GM18873 (cell line): ENCODE data around the gene ADH4.
"Not testable (repeated sequence)": the region's sequence is repeated elsewhere in the genome, so short reads cannot be mapped to it uniquely, and the experiment has no call there.

Source experiments
- ATAC-seq: cut with Tn5 transposase; IDR thresholded peaks from one replicate; pipeline ENCODE4 v1.9.1; 2021; ENCODE audit warnings: mild to moderate bottlenecking, moderate library complexity, moderate number of reproducible peaks; ENCODE audit not compliant: unreplicated experiment, low FRiP score

ADH4 gene

GRCh38 chr4:99144070-99144469, at the start of gene ADH4:
Gene ADH4, minus strand, starts transcription at chr4:99144297. Its CDS starts 75 bp downstream, at chr4:99144222.
- no peak for ATAC-seq

- no peak for ATAC-seq
Measured at GRCh38 chr4:99190336-99190735, 46.2 kb upstream of the ADH4 start.

GRCh38 chr4:99189900-99190299, 45.8 kb upstream of the ADH4 start:
- not testable (repeated sequence) for ATAC-seq

GRCh38 chr4:99186029-99186428, 41.9 kb upstream of the ADH4 start:
- ATAC-seq = no peak

GRCh38 chr4:99185581-99185980, 41.5 kb upstream of the ADH4 start:
- ATAC-seq = no peak

- no peak for ATAC-seq
Measured at GRCh38 chr4:99180382-99181070, 36.4 kb upstream of the ADH4 start.

GRCh38 chr4:99179626-99180025, 35.5 kb upstream of the ADH4 start:
- no peak for ATAC-seq

GRCh38 chr4:99179178-99179577, 35.1 kb upstream of the ADH4 start:
- ATAC-seq = no peak

GRCh38 chr4:99166544-99166943, 22.4 kb upstream of the ADH4 start:
- ATAC-seq = no peak

- no peak for ATAC-seq
Measured at GRCh38 chr4:99165978-99166377, 21.9 kb upstream of the ADH4 start.

- ATAC-seq = no peak
Measured at GRCh38 chr4:99161373-99162099, 17.4 kb upstream of the ADH4 start.

GRCh38 chr4:99159699-99160098, 15.6 kb upstream of the ADH4 start:
- ATAC-seq = no peak

- ATAC-seq = no peak
Measured at GRCh38 chr4:99157478-99157935, 13.4 kb upstream of the ADH4 start.

GRCh38 chr4:99156992-99157391, 12.9 kb upstream of the ADH4 start:
- ATAC-seq = no peak

- no peak for ATAC-seq
Measured at GRCh38 chr4:99154658-99155342, 10.7 kb upstream of the ADH4 start.

- ATAC-seq = no peak
Measured at GRCh38 chr4:99151995-99152394, 7.9 kb upstream of the ADH4 start.

GRCh38 chr4:99151452-99151851, 7.4 kb upstream of the ADH4 start:
- no peak for ATAC-seq

GRCh38 chr4:99149426-99150019, 5.4 kb upstream of the ADH4 start:
- no peak for ATAC-seq

GRCh38 chr4:99148550-99148949, 4.5 kb upstream of the ADH4 start:
- ATAC-seq = no peak

- no peak for ATAC-seq
Measured at GRCh38 chr4:99144587-99144986, 490 bp upstream of the ADH4 start.

- ATAC-seq = no peak
Measured at GRCh38 chr4:99136329-99136728, 7.8 kb downstream of the ADH4 start.
